Activated T-cell treated with anti-CD3 and anti-CD28 coated beads for 1 hour (primary cell): ENCODE measurements around the gene CBFA2T3.

Source experiments
- DNase-seq: peaks from one replicate; pipeline ENCODE4 v3.0.0-alpha.2; 2020; ENCODE audit warnings: low read depth

The CBFA2T3 gene

GRCh38 chr16:88976366-88977017 lies 515 bp downstream of the CBFA2T3 start:
- DNase-seq = no peak

DNA sequence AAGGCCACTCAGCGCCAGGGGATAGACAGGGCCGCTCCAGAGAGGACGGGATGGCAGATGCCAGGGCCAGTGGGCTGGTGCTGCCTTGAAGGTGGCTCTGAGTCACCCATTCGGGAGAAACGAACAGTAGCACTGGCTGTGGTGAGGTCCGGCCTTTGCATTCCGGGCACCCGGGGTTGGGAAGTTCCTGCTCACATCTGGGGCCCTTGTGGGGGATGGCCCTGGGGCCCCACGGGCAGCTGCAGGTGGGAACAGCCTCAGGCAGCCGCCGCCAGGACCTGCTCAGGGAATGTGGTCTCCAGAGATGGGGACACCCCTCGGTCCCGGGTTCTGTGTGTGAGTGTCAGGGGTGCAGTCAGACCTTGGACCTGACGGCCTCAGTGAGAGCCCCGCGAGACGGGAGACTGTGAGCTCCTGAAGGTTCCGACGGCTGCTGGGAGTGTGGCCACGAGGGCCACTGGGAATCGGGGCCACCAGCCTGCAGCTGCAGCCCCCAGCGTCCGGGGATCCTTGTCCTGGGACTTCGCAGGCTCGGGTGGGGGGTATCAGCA lies 1.4 kb downstream of the CBFA2T3 start:
- no peak for DNase-seq

DNA sequence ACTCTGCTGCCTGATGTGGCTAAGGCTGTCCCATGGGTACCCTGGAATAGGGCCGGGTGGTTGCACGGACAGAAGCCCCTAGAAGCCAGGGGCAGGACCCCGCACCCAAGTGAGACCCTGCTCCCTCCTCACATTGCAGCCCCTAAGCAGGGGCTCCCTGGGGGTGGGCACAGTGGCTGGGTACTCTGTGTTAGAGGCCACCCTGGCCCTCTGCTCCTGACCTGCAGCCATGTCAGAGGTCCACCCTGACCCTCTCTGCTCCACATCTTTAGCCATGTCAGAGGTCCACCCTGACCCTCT lies 2.1 kb downstream of the CBFA2T3 start:
- no peak for DNase-seq

DNA sequence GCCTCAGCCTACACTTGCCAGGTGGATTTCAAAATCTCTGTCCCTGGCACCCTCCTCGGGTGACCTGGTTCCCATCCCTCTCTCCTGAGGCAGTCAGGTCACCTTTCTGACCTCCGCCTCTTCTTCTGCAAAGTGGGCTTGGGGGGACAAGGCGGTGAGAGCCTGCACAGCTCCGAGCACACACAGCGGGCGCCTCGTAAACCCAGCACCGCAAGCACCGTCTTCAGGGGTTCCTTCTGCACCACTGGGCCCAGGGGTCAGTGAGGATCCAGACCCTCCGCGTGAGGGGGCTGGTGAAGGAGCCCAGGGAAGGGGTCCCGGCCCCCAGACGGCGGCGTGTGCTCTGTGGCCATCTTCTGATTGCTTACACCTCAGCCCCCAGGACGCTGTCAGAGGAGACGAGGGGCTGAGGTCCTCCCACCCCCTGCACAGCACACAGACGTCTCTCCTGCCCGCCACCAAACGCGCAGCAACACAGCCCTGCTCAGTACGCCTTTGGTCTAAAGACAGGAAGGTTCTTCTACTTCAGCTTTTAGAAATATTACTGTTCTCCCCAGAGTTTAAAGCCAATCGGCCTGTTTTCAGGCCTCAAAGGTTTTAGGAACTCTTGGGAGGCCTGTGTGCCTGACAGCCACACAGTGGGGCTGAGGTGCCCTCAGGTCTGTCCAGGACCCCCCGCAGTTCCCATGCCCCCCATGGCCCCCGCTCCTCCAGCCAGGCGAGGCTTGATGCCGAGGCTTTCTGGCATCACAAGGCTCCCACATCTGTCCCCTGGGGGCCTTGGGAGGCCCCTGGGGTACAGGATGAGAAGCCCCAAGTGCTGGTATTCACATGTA lies 2.7 kb downstream of the CBFA2T3 start:
- no peak for DNase-seq

- DNase-seq = no peak
These were observed 3.5 kb downstream of the CBFA2T3 start for GRCh38 chr16:88973415-88974050.

DNA sequence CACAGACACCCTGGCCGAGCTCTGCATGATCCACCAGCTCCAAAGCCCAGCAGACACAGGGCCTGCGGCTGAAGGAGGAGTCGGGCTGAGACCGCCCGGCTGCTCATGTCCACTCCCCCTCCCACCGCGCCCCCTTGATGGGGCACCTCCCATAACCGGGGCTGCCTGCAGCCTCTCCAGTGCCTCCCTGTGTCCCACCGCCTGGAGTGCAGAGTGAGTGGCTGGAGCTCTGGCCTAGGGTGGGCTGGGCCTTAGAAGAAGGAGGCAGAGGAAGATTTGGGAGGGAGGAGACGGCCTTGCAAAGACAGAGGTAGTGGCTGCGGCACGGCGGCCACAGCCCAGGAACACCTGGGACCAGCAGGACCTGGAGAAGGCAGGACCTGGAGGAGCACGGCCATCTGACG lies 4.0 kb downstream of the CBFA2T3 start:
- no peak for DNase-seq

- no peak for DNase-seq
These were observed 4.7 kb downstream of the CBFA2T3 start for GRCh38 chr16:88972349-88972748.

GRCh38 chr16:88971371-88972097 lies 5.5 kb downstream of the CBFA2T3 start:
- no peak for DNase-seq

DNA sequence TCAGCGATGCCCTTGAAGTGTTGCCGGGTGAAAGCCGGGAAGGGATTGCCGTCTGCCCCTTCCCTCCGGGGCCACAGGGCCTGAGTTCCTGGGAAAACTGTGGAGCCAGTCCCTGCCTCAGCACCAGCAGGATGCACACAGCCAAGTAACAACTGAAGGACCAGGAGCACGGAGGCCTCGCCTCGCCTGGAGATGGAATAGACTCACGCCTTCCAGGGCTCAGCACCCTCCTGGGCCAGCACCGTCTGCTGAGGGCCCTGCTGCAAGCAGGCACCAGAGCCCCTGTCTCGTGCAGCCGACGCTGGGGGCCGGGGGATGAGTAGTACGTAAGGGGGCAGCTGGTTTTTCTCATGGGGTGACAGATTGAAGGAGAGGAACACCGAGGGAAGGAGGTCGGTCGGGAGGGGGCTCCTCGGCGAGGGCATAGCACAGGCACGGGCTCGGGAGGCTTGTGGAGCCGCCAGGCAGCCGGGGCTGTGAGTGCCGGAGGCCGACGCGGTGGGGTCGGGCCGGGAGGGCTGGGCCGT lies 6.4 kb downstream of the CBFA2T3 start:
- DNase-seq = no peak

GRCh38 chr16:88970050-88970449 lies 7.0 kb downstream of the CBFA2T3 start:
- no peak for DNase-seq

DNA sequence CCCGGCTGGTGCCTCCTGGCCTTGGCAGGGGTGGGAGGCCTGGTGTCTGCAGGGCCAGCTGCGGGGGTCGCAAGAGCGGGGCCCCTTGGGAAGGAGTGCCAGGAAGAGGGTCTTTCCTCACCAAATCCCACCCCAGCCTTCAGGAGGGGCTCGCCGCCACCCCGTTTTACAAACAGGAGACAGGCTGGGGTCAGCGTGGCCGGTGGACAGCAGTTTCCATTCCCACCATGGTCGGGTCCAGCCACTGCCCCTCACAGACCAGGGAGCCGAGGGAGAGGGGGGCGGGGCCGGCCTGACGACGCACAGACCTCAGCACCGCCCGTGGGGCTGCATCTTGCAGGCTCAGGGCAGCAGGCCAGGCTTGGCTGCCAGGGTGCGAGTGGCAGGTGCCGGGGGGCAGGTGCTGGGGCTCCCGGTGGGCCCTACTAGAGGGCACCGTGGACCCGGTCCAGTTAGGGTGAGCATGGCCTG lies 7.6 kb downstream of the CBFA2T3 start:
- DNase-seq = no peak

DNA sequence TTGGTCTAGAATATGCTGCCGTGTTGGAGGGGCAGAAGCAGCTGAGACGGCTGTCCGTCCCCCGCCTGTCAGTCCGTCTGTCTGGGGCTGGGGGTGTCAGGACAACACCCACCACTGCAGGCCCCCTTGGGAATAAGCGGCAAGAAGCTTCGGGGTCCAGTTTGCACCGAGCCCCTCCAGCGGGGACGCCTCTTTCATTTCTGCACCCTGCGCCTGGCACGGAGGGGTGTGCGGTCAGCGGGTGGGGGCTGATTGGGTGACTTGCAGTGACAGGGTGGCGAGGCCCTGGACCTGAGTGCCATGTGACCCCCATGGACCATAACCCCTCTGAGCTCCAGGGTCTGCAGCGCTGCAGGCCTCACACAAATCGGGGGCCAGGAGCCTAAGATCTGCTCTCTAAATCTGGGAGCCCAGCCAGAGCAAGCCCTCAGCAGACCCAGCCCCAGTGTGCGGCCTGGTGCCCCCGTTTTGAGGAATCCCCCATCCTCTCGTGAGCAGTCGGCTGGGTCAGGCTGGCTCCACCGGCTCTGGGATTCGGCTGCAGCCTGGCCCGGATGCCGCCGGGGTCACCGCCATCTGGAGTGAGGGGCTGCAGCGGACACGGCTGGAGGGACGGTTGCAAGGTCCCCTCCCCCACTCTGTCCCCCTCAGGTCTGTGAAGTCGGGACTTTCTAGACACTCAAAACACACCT lies 8.3 kb downstream of the CBFA2T3 start:
- no peak for DNase-seq

DNA sequence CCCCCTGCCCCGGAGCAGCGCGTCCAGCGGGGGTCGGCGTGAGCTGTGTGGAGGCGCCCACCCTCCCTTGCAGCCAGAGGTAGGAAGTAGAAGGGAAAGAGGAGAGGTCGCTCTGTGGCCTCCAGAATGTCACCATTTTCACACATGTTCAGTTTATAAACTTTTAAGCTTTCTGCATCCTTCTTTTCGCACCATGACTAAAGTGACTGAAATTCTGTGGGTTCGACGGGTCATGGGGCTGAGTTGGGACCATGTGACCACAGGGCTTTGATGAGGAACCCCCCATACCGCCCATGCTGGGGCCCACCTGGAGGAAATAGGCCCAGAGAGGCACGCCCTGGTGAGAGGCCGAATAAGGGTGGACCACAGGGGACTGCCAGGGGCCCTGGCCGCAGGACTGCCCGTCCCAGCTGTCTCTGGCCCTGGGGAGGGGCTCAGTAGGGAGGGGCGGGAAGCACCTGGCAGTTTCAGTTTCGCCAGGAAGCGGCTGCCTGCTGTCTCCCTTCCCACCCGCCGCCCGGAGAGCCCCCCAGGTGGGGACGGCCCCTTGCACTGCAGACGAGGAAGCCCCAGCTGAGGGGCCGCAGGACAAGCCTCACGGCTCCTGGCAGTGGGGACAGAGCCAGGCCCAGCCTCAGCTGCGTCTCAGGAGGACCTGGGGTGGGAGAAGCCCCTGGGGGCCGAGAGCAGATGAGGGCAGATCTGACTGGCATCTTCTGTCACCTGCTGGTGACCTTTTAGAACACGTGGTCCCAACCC lies 9.0 kb downstream of the CBFA2T3 start:
- DNase-seq = no peak

DNA sequence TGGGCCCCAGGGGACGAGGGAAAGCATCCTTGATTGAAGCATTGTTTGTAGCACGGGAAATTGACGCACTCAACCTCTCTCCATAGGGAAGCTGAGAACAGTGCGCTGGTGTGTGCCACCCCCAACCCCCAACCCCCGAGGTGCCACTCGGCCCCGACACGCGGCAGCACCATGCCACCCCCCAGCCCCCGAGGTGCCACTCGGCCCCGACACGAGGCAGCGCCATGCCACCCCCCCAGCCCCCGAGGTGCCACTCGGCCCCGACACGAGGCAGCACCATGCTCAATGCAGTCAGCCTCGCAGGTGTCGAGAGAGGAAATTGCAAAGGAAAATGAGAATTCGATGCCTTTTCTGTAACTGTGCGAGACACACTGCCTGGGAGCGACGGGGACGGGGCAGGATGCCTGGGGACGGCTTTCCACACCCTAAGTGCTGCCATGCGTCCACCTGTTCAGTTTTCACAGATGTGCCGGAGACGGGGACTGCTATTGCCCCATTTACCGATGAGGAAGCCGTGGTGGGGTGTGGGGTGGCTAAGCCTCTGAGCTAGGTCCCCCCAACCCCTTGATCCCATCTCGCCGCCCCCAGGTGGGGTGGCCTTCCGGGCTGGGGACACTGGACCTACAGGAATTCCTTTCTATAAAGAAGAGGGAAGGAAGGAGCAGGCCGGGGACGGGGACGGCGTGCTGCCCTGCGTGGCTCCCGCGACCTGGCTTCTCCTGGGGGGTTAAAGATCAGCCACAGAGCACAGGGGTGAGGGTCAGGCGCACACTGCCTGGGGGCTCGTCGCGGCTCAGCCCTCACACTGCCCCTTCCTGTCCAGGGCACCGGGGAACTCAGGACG lies 9.8 kb downstream of the CBFA2T3 start:
- no peak for DNase-seq

DNA sequence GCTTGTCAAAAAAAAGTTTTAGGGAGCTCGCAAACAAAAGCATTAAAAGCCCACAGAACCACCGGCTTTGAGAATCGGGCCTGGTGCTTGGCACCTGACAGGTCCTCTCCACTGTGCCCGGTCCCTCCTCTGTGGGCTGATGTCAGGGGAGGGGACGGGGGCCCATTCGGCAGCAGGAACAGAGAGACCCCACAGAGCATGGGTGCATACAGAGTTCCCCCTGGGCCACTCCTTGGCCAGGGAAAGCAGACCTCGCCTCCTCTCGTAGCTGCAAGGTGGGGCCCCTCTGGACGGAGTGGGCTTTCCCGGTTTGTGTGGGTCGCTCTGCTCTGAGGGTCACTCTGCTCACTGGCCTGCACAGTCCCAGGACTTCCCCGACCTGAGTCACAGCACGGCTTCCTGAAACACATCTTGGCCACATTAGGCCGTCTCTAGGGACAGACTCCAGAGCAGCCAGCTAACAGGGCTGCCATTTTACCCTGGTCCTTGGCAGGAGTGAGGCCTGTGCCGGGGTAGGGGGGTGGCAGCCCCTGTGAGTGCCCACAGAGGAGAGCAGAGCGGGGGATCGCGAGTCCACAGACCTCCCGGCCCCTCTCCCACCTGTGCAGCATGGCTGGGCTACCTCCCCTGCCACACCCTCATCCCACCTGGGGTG lies 11.1 kb downstream of the CBFA2T3 start:
- no peak for DNase-seq

GRCh38 chr16:88965411-88965810 lies 11.6 kb downstream of the CBFA2T3 start:
- DNase-seq = no peak

GRCh38 chr16:88964636-88965035 lies 12.4 kb downstream of the CBFA2T3 start:
- no peak for DNase-seq

GRCh38 chr16:88963583-88963982 lies 13.4 kb downstream of the CBFA2T3 start:
- DNase-seq = no peak

GRCh38 chr16:88962478-88963152 lies 14.4 kb downstream of the CBFA2T3 start:
- DNase-seq = no peak
